ENCODE data around the gene RIMS3.

Gene RIMS3

GRCh38 chr1:40665335-40666171 lies at the start of gene RIMS3:
Gene RIMS3, minus strand, starts transcription at chr1:40665682. Its CDS starts 23,757 bp downstream, at chr1:40641925.
- TF ChIP-seq, protein P1, sequence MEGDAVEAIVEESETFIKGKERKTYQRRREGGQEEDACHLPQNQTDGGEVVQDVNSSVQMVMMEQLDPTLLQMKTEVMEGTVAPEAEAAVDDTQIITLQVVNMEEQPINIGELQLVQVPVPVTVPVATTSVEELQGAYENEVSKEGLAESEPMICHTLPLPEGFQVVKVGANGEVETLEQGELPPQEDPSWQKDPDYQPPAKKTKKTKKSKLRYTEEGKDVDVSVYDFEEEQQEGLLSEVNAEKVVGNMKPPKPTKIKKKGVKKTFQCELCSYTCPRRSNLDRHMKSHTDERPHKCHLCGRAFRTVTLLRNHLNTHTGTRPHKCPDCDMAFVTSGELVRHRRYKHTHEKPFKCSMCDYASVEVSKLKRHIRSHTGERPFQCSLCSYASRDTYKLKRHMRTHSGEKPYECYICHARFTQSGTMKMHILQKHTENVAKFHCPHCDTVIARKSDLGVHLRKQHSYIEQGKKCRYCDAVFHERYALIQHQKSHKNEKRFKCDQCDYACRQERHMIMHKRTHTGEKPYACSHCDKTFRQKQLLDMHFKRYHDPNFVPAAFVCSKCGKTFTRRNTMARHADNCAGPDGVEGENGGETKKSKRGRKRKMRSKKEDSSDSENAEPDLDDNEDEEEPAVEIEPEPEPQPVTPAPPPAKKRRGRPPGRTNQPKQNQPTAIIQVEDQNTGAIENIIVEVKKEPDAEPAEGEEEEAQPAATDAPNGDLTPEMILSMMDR (IDR thresholded peaks at IDR 0.05; ENCODE audit: insufficient read depth, low read length, missing control alignments) = no peak
- ChIA-PET CTCF (interaction anchor here (0.7 to 1.1 kb wide), 2 partner anchors 15 to 185 kb away, joined by 3 read pairs; no protein-coding TSS in a partner anchor), POLR2A (interaction anchor here (0.6 to 0.7 kb wide), 2 partner anchors 26 to 94 kb away, joined by 3 read pairs; partner anchors contain the start of gene NFYC)
- DNase-seq (ENCODE audit: low read depth, low spot score) = no peak
- peak within 1 kb of the TSS; percentile 49 for H3K4me3 ChIP-seq (ENCODE audit: low read depth, low read length)

- H3K4me3 ChIP-seq (ENCODE audit: low read depth, low read length) = no peak overlapping the region
- CTCF ChIA-PET = interaction anchor here (1.0 kb wide), 1 partner anchor 61 kb away, joined by 3 read pairs; no protein-coding TSS in a partner anchor
- no peak for DNase-seq (ENCODE audit: low read depth, low spot score)
- POLR2A ChIA-PET = no interaction called here
- TF ChIP-seq, protein P1 (IDR thresholded peaks at IDR 0.05; ENCODE audit: insufficient read depth, low read length, missing control alignments) = no peak
These were observed 47.5 kb upstream of the RIMS3 start for GRCh38 chr1:40712997-40713396.

GRCh38 chr1:40712405-40712944 lies 47.0 kb upstream of the RIMS3 start:
- ChIA-PET CTCF (no interaction called here), POLR2A (no interaction called here)
- H3K4me3 ChIP-seq (ENCODE audit: low read depth, low read length) = no peak overlapping the region
- DNase-seq (ENCODE audit: low read depth, low spot score) = no peak
- TF ChIP-seq, protein P1 (IDR thresholded peaks at IDR 0.05; ENCODE audit: insufficient read depth, low read length, missing control alignments) = no peak

GRCh38 chr1:40711465-40712404 lies 46.3 kb upstream of the RIMS3 start:
- no peak for DNase-seq (ENCODE audit: low read depth, low spot score)
- TF ChIP-seq, protein P1 (IDR thresholded peaks at IDR 0.05; ENCODE audit: insufficient read depth, low read length, missing control alignments) = no peak
- ChIA-PET POLR2A (no interaction called here), CTCF (interaction anchor here (1.4 kb wide), 2 partner anchors 34 to 53 kb away, joined by 3 to 4 read pairs; no protein-coding TSS in a partner anchor)
- peak overlapping the region; percentile 35 for H3K4me3 ChIP-seq (ENCODE audit: low read depth, low read length)

GRCh38 chr1:40710581-40711315 lies 45.3 kb upstream of the RIMS3 start:
- no peak for DNase-seq (ENCODE audit: low read depth, low spot score)
- TF ChIP-seq, protein P1 (IDR thresholded peaks at IDR 0.05; ENCODE audit: insufficient read depth, low read length, missing control alignments) = no peak
- ChIA-PET CTCF (interaction anchor here (0.8 to 1.4 kb wide), 5 partner anchors 12 to 54 kb away, joined by 3 to 4 read pairs (median 3); no protein-coding TSS in a partner anchor), POLR2A (interaction anchor here (1.5 kb wide), 1 partner anchor 19 kb away, joined by 10 read pairs; the partner anchor contains the start of gene NFYC)
- H3K4me3 ChIP-seq (ENCODE audit: low read depth, low read length) = peak overlapping the region; percentile 40
